ENCODE measurements around the gene EYS. TPM values are rescaled to one million over a fixed set of nuclear protein-coding genes. Genes with fewer than 3 reads are reported as not detected.

EYS gene
- total RNA-seq, 2 experiments from 2014 or later = not detected

DNA sequence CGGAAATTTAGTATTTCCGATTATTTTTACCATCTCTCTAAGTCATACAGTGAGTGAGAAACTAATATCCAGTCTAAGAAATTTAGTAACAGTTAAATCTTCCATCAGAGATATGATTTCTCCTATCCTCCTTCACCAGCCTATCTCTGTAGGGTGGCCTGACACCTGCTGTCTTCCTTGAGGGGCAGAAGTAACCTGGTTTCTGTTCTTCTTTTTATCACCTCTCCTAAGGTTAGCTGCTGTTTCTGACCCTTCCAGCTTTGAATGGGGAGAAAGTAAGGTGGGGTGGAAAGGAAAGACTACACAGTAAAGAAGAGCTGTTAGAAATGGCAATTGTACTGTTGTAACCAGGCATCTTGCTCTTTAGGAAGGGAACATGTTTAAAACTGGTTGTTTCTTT is 1623.8 kb downstream of the EYS start:
- Histone ChIP-seq H3K36me3 (ENCODE audit: insufficient read depth, low read length) (no peaks in the 10 kb centered on the region), H3K9me3 (ENCODE audit: control insufficient read depth in 1 of 2, insufficient read depth in 1 of 2, low read length in 2 of 2) (peaks cover 0 to 5% of the 10 kb centered on the region in 2 experiments), H3K4me1 (ENCODE audit: insufficient read depth, low read length) (no peaks in the 10 kb centered on the region), H3K27me3 (ENCODE audit: control insufficient read depth in 1 of 2, insufficient read depth in 2 of 2, low read length in 2 of 2) (no peaks in the 10 kb centered on the region), H3K27ac (ENCODE audit: low read depth in 1 of 2, low read length in 2 of 2) (no peak overlapping the region), H3K4me3 (ENCODE audit: low read length) (no peak overlapping the region)
- ChIA-PET POLR2A (no interaction called here), CTCF (no interaction called here)
- DNase-seq = no peak
- Mint-ChIP-seq H3K36me3 (ENCODE audit: low read depth) (no peaks in the 10 kb centered on the region), H3K4me3 (no peak overlapping the region), H3K9me3 (no peaks in the 10 kb centered on the region), H3K27ac (no peak overlapping the region), H3K27me3 (no peaks in the 10 kb centered on the region), H3K4me1 (ENCODE audit: low read depth) (no peaks in the 10 kb centered on the region)
- intact Hi-C loops (cut with DNase I, micrococcal nuclease) = no loop called here
- TF ChIP-seq, protein P1, sequence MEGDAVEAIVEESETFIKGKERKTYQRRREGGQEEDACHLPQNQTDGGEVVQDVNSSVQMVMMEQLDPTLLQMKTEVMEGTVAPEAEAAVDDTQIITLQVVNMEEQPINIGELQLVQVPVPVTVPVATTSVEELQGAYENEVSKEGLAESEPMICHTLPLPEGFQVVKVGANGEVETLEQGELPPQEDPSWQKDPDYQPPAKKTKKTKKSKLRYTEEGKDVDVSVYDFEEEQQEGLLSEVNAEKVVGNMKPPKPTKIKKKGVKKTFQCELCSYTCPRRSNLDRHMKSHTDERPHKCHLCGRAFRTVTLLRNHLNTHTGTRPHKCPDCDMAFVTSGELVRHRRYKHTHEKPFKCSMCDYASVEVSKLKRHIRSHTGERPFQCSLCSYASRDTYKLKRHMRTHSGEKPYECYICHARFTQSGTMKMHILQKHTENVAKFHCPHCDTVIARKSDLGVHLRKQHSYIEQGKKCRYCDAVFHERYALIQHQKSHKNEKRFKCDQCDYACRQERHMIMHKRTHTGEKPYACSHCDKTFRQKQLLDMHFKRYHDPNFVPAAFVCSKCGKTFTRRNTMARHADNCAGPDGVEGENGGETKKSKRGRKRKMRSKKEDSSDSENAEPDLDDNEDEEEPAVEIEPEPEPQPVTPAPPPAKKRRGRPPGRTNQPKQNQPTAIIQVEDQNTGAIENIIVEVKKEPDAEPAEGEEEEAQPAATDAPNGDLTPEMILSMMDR (IDR thresholded peaks at IDR 0.05) = no peak
- no peak for ATAC-seq (ENCODE audit: poor library complexity)

- POLR2A ChIA-PET = no interaction called here
- Mint-ChIP-seq H3K4me1 (ENCODE audit: low read depth) (no peaks in the 10 kb centered on the region), H3K4me3 (no peak overlapping the region), H3K27ac (no peak overlapping the region), H3K27me3 (no peaks in the 10 kb centered on the region), H3K9me3 (peaks cover 7% of the 10 kb centered on the region), H3K36me3 (ENCODE audit: low read depth) (no peaks in the 10 kb centered on the region)
- DNase-seq = no peak
- no peak overlapping the region for H3K27ac ChIP-seq (ENCODE audit: low read depth in 1 of 2, low read length in 2 of 2)
- H3K9me3 ChIP-seq (ENCODE audit: control insufficient read depth in 1 of 2, insufficient read depth in 1 of 2, low read length in 2 of 2) = peaks cover 0 to 5% of the 10 kb centered on the region in 2 experiments
- ATAC-seq (ENCODE audit: poor library complexity) = no peak
- no peak overlapping the region for H3K4me3 ChIP-seq (ENCODE audit: low read length)
- no peaks in the 10 kb centered on the region for H3K36me3 ChIP-seq (ENCODE audit: insufficient read depth, low read length)
- no peaks in the 10 kb centered on the region for H3K4me1 ChIP-seq (ENCODE audit: insufficient read depth, low read length)
- intact Hi-C loops (cut with DNase I, micrococcal nuclease) = no loop called here
- TF ChIP-seq, protein P1 (IDR thresholded peaks at IDR 0.05) = no peak
- H3K27me3 ChIP-seq (ENCODE audit: control insufficient read depth in 1 of 2, insufficient read depth in 2 of 2, low read length in 2 of 2) = no peaks in the 10 kb centered on the region
- CTCF ChIA-PET = no interaction called here
Measured at GRCh38 chr6:64081453-64081852, 1625.6 kb downstream of the EYS start.

DNA sequence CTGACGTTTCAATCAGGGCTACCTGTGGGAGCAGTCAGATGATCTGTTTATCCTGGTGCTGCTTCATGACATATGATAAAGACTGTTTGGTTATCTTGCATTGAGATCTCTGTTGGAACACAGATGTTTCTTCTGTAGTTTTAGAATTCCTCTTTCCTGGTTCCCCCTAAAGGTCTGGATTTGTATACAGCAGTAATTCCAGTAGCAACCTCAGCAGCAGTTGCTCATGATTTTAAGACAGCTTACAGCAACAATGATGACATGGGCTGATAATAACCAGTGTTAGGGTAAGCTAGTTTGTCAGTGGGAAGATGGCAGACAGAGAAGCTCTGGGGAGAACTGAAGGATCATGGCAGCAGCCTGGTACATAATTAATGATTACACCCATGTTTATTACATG is 1632.0 kb downstream of the EYS start:
- Histone ChIP-seq H3K27me3 (ENCODE audit: control insufficient read depth in 1 of 2, insufficient read depth in 2 of 2, low read length in 2 of 2) (no peaks in the 10 kb centered on the region), H3K27ac (ENCODE audit: low read depth in 1 of 2, low read length in 2 of 2) (no peak overlapping the region), H3K9me3 (ENCODE audit: control insufficient read depth in 1 of 2, insufficient read depth in 1 of 2, low read length in 2 of 2) (no peaks in the 10 kb centered on the region), H3K4me3 (ENCODE audit: low read length) (no peak overlapping the region), H3K4me1 (ENCODE audit: insufficient read depth, low read length) (no peaks in the 10 kb centered on the region), H3K36me3 (ENCODE audit: insufficient read depth, low read length) (no peaks in the 10 kb centered on the region)
- no peaks in the 10 kb centered on the region for H3K27me3 Mint-ChIP-seq
- H3K27ac Mint-ChIP-seq = no peak overlapping the region
- no peak for DNase-seq
- CTCF ChIA-PET = no interaction called here
- no peaks in the 10 kb centered on the region for H3K4me1 Mint-ChIP-seq (ENCODE audit: low read depth)
- H3K4me3 Mint-ChIP-seq = no peak overlapping the region
- TF ChIP-seq, protein P1 (IDR thresholded peaks at IDR 0.05) = no peak
- ATAC-seq (ENCODE audit: poor library complexity) = no peak
- H3K36me3 Mint-ChIP-seq (ENCODE audit: low read depth) = no peaks in the 10 kb centered on the region
- POLR2A ChIA-PET = no interaction called here
- peaks cover 12% of the 10 kb centered on the region for H3K9me3 Mint-ChIP-seq
- intact Hi-C loops (cut with DNase I, micrococcal nuclease) = no loop called here
